B cell (primary cell): ENCODE results near the gene SPOCK1. TPM values are rescaled to one million over a fixed set of nuclear protein-coding genes. Genes with fewer than 3 reads are reported as not detected.

Experiments used
- ATAC-seq: fragments of 200-7000 bp; cut with Tn5 transposase; one replicate; pipeline ENCODE4 v1.10.0; 2021; ENCODE audit warnings: low read depth, mild to moderate bottlenecking, moderate number of reproducible peaks, moderate library complexity
- CTCF ChIA-PET: fragments of 350-600 bp; sonication (Branson Sonifier 250); formaldehyde crosslinking; loops from one replicate; lab custom pipeline; 2021; ENCODE audit warnings: antibody characterized with exemption, inconsistent platforms; lab: Charles Lee
- POLR2A ChIA-PET: fragments of 350-600 bp; sonication (Branson Sonifier 250); formaldehyde crosslinking; loops from one replicate; lab custom pipeline; 2021; ENCODE audit warnings: antibody characterized with exemption; lab: Charles Lee
- DNase-seq: peaks from one replicate; pipeline ENCODE4 v3.0.0; 2013
- H2AFZ ChIP-seq: 2 replicates; pipeline ENCODE4 v1.6.1; 2012; ENCODE audit warnings: mild to moderate bottlenecking, low read depth, low read length; ENCODE audit not compliant: insufficient read depth, poor library complexity, severe bottlenecking
- H3K27ac ChIP-seq, 2 donors: 1 replicate in 1 of 2; 2 replicates in 1 of 2; pipeline ENCODE4 v1.5.1; 2012 to 2013; ENCODE audit warnings: low read length in 2 of 2, mild to moderate bottlenecking in 2 of 2, moderate library complexity in 1 of 2
- H3K27me3 ChIP-seq, 4 experiments: fragments of 200-600 bp in 1 of 4; sonication (generic) in 1 of 4; replicated peaks in 1 of 4; 1 replicate in 2 of 4; 2 replicates in 2 of 4; pipeline versions ENCODE4 v1.6.1 to v1.7.0; 2013 to 2016; ENCODE audit warnings: low read length in 3 of 4, mild to moderate bottlenecking in 2 of 4, mixed read lengths in 1 of 4, moderate library complexity in 1 of 4; ENCODE audit not compliant: insufficient read depth in 4 of 4, control insufficient read depth in 3 of 4; ENCODE audit errors: control extremely low read depth in 1 of 4
- H3K36me3 ChIP-seq, 2 experiments: replicated peaks in 1 of 2; 1 replicate in 1 of 2; 2 replicates in 1 of 2; pipeline versions ENCODE4 v1.6.1 to v1.7.1; 2013; ENCODE audit warnings: low read length in 1 of 2; ENCODE audit not compliant: insufficient read depth in 2 of 2, control insufficient read depth in 1 of 2; ENCODE audit errors: control extremely low read depth in 1 of 2, extremely low read depth in 1 of 2
- H3K4me1 ChIP-seq, 2 donors: fragments of 200-600 bp in 1 of 2; sonication (generic) in 1 of 2; 1 replicate in 1 of 2; 2 replicates in 1 of 2; pipeline versions ENCODE4 v1.5.1 to v1.6.1; 2013 to 2017; ENCODE audit warnings: low read length in 2 of 2; ENCODE audit not compliant: control insufficient read depth in 2 of 2, insufficient read depth in 2 of 2
- H3K4me2 ChIP-seq: replicated peaks from 2 replicates; pipeline ENCODE3; 2012; ENCODE audit warnings: mild to moderate bottlenecking, low read depth, low read length; ENCODE audit not compliant: poor library complexity, severe bottlenecking
- H3K4me3 ChIP-seq, 5 experiments: fragments of 200-600 bp in 1 of 5; sonication (generic) in 1 of 5; 1 replicate in 3 of 5; 2 replicates in 2 of 5; pipeline versions ENCODE4 v1.5.1 to v1.7.0; 2011 to 2016; ENCODE audit warnings: low read length in 4 of 5, mild to moderate bottlenecking in 4 of 5, low read depth in 2 of 5, control low read depth in 1 of 5, moderate library complexity in 1 of 5; ENCODE audit not compliant: insufficient read depth in 1 of 5; ENCODE audit errors: control extremely low read depth in 1 of 5, extremely low read depth in 1 of 5
- H3K79me2 ChIP-seq: fragments of 200-600 bp; sonication (generic); one replicate; pipeline ENCODE4 v1.6.0; 2016; ENCODE audit warnings: low read length; ENCODE audit not compliant: control insufficient read depth, insufficient read depth
- H3K9ac ChIP-seq: fragments of 200-600 bp; sonication (generic); 2 replicates; pipeline ENCODE4 v1.6.1; 2017; ENCODE audit warnings: mild to moderate bottlenecking, low read length, moderate library complexity
- H3K9me3 ChIP-seq, 3 donors: one replicate each; pipeline versions ENCODE4 v1.6.1 to v1.7.1; 2013; ENCODE audit warnings: low read length in 2 of 3; ENCODE audit not compliant: control insufficient read depth in 2 of 3, insufficient read depth in 1 of 3; ENCODE audit errors: control extremely low read depth in 1 of 3
- H4K20me1 ChIP-seq: 2 replicates; pipeline ENCODE4 v1.6.0; 2012; ENCODE audit warnings: mild to moderate bottlenecking, low read length; ENCODE audit not compliant: insufficient read depth, control insufficient read depth, poor library complexity, severe bottlenecking
- H3K27ac Mint-ChIP-seq: one replicate; pipeline ENCODE4 v1.8.0; 2021; ENCODE audit warnings: mixed read lengths
- H3K27me3 Mint-ChIP-seq: one replicate; pipeline ENCODE4 v1.8.0; 2021; ENCODE audit warnings: mixed read lengths
- H3K4me1 Mint-ChIP-seq: one replicate; pipeline ENCODE4 v1.8.0; 2021; ENCODE audit warnings: mixed read lengths
- H3K4me3 Mint-ChIP-seq: one replicate; pipeline ENCODE4 v1.8.0; 2021; ENCODE audit warnings: mixed read lengths
- H3K9me3 Mint-ChIP-seq: one replicate; pipeline ENCODE4 v1.8.0; 2022; ENCODE audit warnings: mixed read lengths; ENCODE audit not compliant: insufficient read depth
- EZH2 ChIP-seq: IDR thresholded peaks from 2 replicates; pipeline ENCODE4 v1.6.1; 2012; ENCODE audit warnings: borderline replicate concordance, low read depth, mild to moderate bottlenecking, moderate library complexity, low read length; ENCODE audit not compliant: insufficient read depth, poor library complexity, severe bottlenecking
- WGBS: methylation state at CpG from one replicate; pipeline ENCODE4 v1.1.5; 2013; ENCODE audit warnings: missing lambda C conversion rate; ENCODE audit not compliant: insufficient coverage; 5-methylcytosine and 5-hydroxymethylcytosine counted together
- intact Hi-C: fragments of 100-400 bp; cut with micrococcal nuclease; formaldehyde crosslinking; loops from one replicate; pipeline ENCODE4 v1.10.0; 2022
- polyA plus RNA-seq: library from polyadenylated mRNA; depleted of rRNA; stranded (reverse); fragments of >200 nt; gene quantifications from 2 replicates; pipeline ENCODE4 v1.2.3, GENCODE V29; 2012
- total RNA-seq, 2 donors: library from RNA; stranded (reverse); fragments of 120-200 nt in 1 of 2; gene quantifications; 1 replicate in 1 of 2; 2 replicates in 1 of 2; pipeline versions ENCODE4 v1.2.3 to v1.2.4, GENCODE V29; 2013 to 2022
- TF ChIP-seq, protein P1 (sequence below): fragments of 200-600 bp; IDR thresholded peaks from one replicate; pipeline ENCODE4 v1.8.0; 2022; ENCODE audit warnings: antibody characterized with exemption, mild to moderate bottlenecking

The SPOCK1 gene
- total and polyA plus RNA-seq, 2 donors (not counting 1 experiment from before 2014, with no cell fraction given), result not detected

DNA sequence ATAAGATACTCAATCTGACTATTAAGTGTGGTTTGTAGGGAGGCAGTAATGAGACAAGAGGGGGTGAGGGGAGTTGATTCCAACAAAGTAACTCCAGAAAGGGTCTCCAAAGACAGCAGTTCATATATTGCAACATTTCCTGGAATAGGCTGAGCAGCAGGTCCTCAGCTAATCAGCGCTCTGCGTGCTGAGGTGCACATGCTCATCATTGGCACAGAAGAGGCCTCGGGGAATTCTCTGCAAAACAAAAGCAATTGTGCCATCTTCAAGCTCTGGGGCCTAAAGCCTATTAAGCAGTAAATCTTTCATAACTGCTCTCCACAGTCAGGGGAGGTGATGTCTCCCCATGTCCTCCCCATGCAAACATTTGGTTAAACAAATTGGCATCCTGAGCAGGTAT is 357.3 kb downstream of the SPOCK1 start:
- Histone ChIP-seq H3K9me3 (no peaks in the 10 kb centered on the region), H3K4me1 (no peaks in the 10 kb centered on the region), H3K9ac (no peak overlapping the region), H3K27ac (no peak overlapping the region), H3K4me3 (no peak overlapping the region), H3K36me3 (no peaks in the 10 kb centered on the region), H2AFZ (no peak overlapping the region), H3K4me2 (no peak overlapping the region), H3K79me2 (no peaks in the 10 kb centered on the region), H3K27me3 (no peaks in the 10 kb centered on the region), H4K20me1 (no peaks in the 10 kb centered on the region)
- DNase-seq, result no peak
- Mint-ChIP-seq H3K4me3 (no peak overlapping the region), H3K4me1 (no peaks in the 10 kb centered on the region), H3K9me3 (no peaks in the 10 kb centered on the region), H3K27ac (no peak overlapping the region), H3K27me3 (peaks cover 4% of the 10 kb centered on the region)
- intact Hi-C loops, result no loop called here
- 59% methylated on average over 3 of the region's 3 CpGs for WGBS
- POLR2A ChIA-PET, result no interaction called here
- no peak for ATAC-seq
- CTCF ChIA-PET, result no interaction called here
- TF ChIP-seq EZH2, result no peak
- TF ChIP-seq, protein P1, sequence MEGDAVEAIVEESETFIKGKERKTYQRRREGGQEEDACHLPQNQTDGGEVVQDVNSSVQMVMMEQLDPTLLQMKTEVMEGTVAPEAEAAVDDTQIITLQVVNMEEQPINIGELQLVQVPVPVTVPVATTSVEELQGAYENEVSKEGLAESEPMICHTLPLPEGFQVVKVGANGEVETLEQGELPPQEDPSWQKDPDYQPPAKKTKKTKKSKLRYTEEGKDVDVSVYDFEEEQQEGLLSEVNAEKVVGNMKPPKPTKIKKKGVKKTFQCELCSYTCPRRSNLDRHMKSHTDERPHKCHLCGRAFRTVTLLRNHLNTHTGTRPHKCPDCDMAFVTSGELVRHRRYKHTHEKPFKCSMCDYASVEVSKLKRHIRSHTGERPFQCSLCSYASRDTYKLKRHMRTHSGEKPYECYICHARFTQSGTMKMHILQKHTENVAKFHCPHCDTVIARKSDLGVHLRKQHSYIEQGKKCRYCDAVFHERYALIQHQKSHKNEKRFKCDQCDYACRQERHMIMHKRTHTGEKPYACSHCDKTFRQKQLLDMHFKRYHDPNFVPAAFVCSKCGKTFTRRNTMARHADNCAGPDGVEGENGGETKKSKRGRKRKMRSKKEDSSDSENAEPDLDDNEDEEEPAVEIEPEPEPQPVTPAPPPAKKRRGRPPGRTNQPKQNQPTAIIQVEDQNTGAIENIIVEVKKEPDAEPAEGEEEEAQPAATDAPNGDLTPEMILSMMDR, result no peak

DNA sequence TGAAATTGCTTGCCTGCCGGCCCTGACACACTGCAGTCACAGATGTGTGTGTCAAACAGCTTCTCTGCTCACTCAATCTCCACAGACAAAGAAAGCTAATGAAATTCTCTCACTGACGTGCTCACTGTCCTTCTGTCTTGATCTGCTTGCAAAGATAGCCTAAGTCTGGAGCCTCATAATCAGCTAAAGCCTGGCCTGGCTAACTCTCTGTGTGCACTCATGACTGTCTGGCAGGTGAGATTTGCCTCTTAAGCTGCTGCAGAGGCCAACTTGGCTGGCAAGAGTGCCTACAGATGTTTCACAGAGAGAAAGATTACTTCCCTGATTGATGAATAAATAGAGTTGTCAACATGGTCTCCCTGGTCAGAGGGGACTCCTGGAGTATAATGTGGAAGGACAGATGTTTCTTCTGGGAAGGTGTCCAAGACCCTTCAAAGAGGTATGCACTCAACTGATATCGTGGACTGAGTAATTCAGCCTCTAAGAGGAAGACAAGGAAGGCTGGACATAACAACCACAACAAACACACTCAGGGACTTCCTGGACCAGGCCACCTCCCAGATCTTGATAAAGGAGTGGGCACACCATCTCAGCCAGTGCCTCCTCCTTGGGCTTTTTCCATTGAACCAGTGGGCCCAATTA is 362.0 kb downstream of the SPOCK1 start:
- Histone ChIP-seq H3K36me3 (no peaks in the 10 kb centered on the region), H3K4me1 (no peaks in the 10 kb centered on the region), H3K4me2 (no peak overlapping the region), H2AFZ (no peak overlapping the region), H3K9ac (no peak overlapping the region), H4K20me1 (no peaks in the 10 kb centered on the region), H3K4me3 (no peak overlapping the region), H3K27me3 (no peaks in the 10 kb centered on the region), H3K27ac (no peak overlapping the region), H3K79me2 (no peaks in the 10 kb centered on the region), H3K9me3 (no peaks in the 10 kb centered on the region)
- ATAC-seq (no peak), DNase-seq (no peak)
- no peak overlapping the region for H3K4me3 Mint-ChIP-seq
- H3K27me3 Mint-ChIP-seq, result peaks cover 2% of the 10 kb centered on the region
- no peak overlapping the region for H3K27ac Mint-ChIP-seq
- no peaks in the 10 kb centered on the region for H3K9me3 Mint-ChIP-seq
- TF ChIP-seq, protein P1, result no peak
- TF ChIP-seq EZH2, result no peak
- no peaks in the 10 kb centered on the region for H3K4me1 Mint-ChIP-seq
- ChIA-PET CTCF (no interaction called here), POLR2A (no interaction called here)
- intact Hi-C loops, result no loop called here
- WGBS, result 52% methylated on average over 3 of the region's 3 CpGs
